ENCODE measurements around the gene BNIP2.
A peak's percentile ranks its signal among the peaks of the same experiment; 100 is the strongest.

BNIP2 gene

DNA sequence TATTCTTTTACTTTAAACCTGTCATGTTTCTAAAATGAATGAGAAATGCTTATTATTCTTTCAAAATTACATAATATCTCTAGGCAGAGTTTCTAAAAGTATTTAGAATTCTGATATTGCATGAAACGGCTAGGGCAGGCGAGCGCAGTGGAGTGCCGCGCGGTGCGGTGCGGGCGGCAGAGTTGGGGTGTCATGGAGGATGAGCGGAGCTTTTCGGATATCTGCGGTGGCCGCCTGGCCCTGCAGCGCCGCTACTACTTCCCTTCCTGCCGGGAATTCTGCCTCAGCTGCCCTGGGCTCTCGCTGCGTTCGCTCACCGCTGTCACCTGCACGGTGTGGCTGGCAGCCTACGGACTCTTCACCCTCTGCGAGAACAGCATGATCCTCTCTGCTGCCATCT lies 12.6 kb downstream of the BNIP2 start:
- TF ChIP-seq POLR2A (IDR thresholded peaks at IDR 0.05; ENCODE audit: low read depth, low read length) (no peak), PAX5 (IDR thresholded peaks at IDR 0.05; ENCODE audit: insufficient read depth, low read length, severe bottlenecking) (no peak), POLR2AphosphoS5 (IDR thresholded peaks at IDR 0.05; ENCODE audit: low read depth, low read length) (no peak), POU2F2 (IDR thresholded peaks at IDR 0.05; ENCODE audit: low read depth, low read length) (no peak), TAF1 (IDR thresholded peaks at IDR 0.05; ENCODE audit: low read depth, low read length) (no peak), SPI1 (IDR thresholded peaks at IDR 0.05; ENCODE audit: low read depth, low read length) (no peak)
- no peak for FAIRE-seq
- DNase-seq (ENCODE audit: insufficient read length, low spot score) = no peak

DNA sequence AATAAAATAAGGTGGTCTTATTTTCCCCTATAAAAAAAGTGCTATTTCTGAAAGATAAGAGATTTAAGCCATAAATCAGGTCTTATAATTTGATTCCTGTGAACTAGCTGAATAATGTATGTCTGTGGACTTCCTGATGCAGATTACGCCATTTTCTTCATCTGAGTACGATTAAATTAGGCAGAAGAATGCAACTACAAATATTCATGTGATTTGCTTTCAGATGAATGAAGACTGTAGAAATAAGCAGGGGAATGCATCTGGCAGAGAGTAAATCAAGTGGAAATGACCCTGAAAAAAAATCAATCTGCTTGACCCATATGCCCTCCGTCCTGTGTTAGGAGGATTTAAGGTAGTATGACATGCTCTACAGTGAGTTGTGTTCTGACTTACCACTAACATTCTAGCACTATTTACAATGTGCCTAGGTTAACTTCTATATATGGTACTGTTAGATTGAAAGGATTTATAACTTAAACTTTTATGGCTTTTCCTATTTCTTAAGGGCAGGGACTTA lies 14.7 kb downstream of the BNIP2 start:
- no peak for TF ChIP-seq PAX5 (IDR thresholded peaks at IDR 0.05; ENCODE audit: insufficient read depth, low read length, severe bottlenecking)
- TF ChIP-seq POU2F2 (IDR thresholded peaks at IDR 0.05; ENCODE audit: low read depth, low read length) = no peak
- TF ChIP-seq POLR2A (IDR thresholded peaks at IDR 0.05; ENCODE audit: low read depth, low read length) = no peak
- no peak for TF ChIP-seq POLR2AphosphoS5 (IDR thresholded peaks at IDR 0.05; ENCODE audit: low read depth, low read length)
- TF ChIP-seq SPI1 (IDR thresholded peaks at IDR 0.05; ENCODE audit: low read depth, low read length) = no peak
- no peak for DNase-seq (ENCODE audit: insufficient read length, low spot score)
- FAIRE-seq = no peak

DNA sequence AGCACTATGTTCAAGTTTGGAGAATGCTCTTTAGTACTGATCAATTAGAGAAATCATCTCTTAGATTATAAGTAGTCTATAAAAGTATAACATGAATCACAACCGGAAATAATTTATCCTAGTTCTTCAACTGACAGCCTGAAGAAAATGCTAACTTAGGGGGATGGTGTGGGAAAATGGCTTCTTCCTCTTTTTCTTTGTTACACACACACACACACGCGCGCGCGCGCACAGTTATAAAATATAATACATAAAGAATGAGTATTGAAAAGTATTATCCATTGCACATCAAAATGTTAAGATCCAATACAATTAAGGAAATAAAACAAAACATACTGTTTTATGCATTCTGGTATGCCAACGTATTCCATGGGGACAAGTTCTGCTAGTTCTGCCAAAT lies 20.6 kb downstream of the BNIP2 start:
- TF ChIP-seq SPI1 (IDR thresholded peaks at IDR 0.05; ENCODE audit: low read depth, low read length) = no peak
- no peak for TF ChIP-seq POLR2A (IDR thresholded peaks at IDR 0.05; ENCODE audit: low read depth, low read length)
- no peak for TF ChIP-seq TAF1 (IDR thresholded peaks at IDR 0.05; ENCODE audit: low read depth, low read length)
- no peak for TF ChIP-seq POLR2AphosphoS5 (IDR thresholded peaks at IDR 0.05; ENCODE audit: low read depth, low read length)
- no peak for TF ChIP-seq PAX5 (IDR thresholded peaks at IDR 0.05; ENCODE audit: insufficient read depth, low read length, severe bottlenecking)
- no peak for TF ChIP-seq POU2F2 (IDR thresholded peaks at IDR 0.05; ENCODE audit: low read depth, low read length)
- no peak for DNase-seq (ENCODE audit: insufficient read length, low spot score)
- FAIRE-seq = no peak

DNA sequence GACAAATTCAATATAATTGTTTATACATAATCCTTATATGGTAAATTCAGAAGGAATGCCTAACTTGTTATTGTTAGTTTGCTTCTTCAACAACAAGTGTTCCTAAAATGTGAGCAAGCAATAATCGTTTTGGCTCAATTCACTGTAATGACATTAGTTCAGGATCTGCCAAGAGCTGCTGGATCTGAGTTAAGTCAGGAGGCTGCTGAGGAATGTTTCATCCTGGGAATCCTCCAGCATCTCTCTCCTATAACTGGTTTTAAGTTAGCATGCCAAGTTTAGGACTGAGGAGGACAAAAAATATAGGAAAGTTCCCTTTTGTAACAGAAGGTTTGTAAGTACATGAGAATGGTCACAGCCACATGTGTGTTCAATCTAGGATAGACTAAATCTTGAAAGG lies 26.9 kb downstream of the BNIP2 start:
- no peak for TF ChIP-seq POLR2A (IDR thresholded peaks at IDR 0.05; ENCODE audit: low read depth, low read length)
- TF ChIP-seq PAX5 (IDR thresholded peaks at IDR 0.05; ENCODE audit: insufficient read depth, low read length, severe bottlenecking) = no peak
- TF ChIP-seq TAF1 (IDR thresholded peaks at IDR 0.05; ENCODE audit: low read depth, low read length) = no peak
- TF ChIP-seq SPI1 (IDR thresholded peaks at IDR 0.05; ENCODE audit: low read depth, low read length) = no peak
- TF ChIP-seq POU2F2 (IDR thresholded peaks at IDR 0.05; ENCODE audit: low read depth, low read length) = no peak
- no peak for FAIRE-seq
- DNase-seq (ENCODE audit: insufficient read length, low spot score) = no peak

DNA sequence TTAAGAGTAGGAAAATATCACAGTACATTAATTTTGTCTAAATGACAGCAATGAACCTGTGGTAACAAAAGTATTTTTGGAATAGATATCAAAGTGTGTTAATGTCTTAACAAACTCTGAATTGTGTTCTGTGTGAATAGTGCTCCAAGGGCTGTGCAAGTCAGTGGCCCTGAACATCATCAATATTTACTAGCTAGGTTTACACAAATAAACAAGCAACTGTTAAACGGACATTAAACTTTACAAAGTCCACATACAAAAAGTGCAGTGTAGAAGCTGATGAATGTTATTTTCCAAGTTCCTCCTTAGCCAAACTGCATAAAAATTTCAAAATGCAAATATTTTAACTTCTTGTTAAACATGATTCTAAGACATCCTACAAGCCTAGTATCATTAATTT lies 29.8 kb downstream of the BNIP2 start:
- FAIRE-seq (no peak), DNase-seq (ENCODE audit: insufficient read length, low spot score) (no peak)
- TF ChIP-seq POLR2A (IDR thresholded peaks at IDR 0.05; ENCODE audit: low read depth, low read length) = no peak
- no peak for TF ChIP-seq PAX5 (IDR thresholded peaks at IDR 0.05; ENCODE audit: insufficient read depth, low read length, severe bottlenecking)
- no peak for TF ChIP-seq POU2F2 (IDR thresholded peaks at IDR 0.05; ENCODE audit: low read depth, low read length)
- TF ChIP-seq POLR2AphosphoS5 (IDR thresholded peaks at IDR 0.05; ENCODE audit: low read depth, low read length) = no peak
- TF ChIP-seq SPI1 (IDR thresholded peaks at IDR 0.05; ENCODE audit: low read depth, low read length) = no peak
- TF ChIP-seq TAF1 (IDR thresholded peaks at IDR 0.05; ENCODE audit: low read depth, low read length) = no peak

DNA sequence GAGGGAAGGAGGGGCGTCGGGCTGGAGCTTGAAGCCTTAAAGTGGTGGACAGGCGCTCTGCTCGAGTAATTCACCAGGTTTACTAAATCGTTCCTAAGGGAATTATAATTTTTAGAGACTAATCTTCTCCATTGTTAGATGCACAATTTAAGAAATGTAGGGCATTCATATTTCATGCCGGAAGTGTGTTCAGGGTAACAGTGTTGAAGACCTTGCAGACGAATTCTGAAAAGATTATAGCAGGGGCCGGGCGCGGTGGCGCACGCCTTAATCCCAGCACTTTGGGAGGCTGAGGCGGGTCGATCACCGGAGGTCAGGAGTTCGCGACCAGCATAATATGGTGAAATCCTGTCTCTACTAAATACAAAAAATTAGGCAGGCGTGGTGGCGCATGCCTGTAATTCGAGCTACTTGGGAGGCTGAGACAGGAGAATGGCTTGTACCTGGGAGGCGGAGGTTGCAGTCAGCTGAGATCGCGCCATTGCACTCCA lies 31.4 kb downstream of the BNIP2 start:
- TF ChIP-seq POLR2AphosphoS5 (IDR thresholded peaks at IDR 0.05; ENCODE audit: low read depth, low read length) (no peak; the same call in 1 of the 2 replicates), PAX5 (IDR thresholded peaks at IDR 0.05; ENCODE audit: insufficient read depth, low read length, severe bottlenecking) (peak; percentile 2)
- no peak for FAIRE-seq

DNA sequence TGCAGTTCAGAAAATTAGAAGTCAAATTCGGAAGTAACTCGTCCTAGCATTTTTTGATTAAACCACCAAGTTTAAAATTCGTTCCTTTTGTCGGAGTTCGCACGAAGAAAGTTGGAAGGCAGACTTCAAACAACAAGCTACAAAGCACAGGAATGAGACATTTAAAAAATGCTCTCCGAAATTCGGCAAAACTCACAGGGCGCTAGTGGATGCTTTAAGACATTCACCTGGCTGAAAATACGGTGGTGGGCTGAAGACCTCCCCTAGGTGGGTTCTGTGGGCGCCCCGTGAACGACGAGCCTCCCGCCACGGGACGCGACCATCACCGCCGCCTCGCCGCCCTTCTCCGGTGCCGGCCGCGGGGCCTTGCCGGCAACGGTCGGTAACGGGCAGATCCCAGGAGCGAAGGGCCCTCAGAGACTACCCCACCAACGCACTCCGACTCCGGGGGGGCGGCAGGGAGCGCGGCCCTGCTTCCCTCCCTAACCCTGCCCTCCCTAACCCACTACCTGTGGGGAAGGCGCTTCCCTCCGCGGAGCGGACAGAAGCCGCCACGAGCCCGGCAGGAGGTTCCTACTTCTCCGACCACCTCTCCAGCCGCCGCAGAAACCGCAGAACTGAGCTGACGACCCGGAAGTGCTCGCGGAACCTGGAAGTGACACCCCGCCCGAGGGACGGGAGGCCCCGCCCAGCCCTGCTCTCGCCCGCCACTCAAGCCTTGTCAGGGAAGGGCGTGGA lies 32.1 kb downstream of the BNIP2 start, which contains the start of gene GTF2A2:
GTF2A2 (minus strand) TSS at position 619 of the 738 bp plus-strand sequence. CDS start 5,238 bp downstream, outside the sequence.
- peak; percentile 85 for DNase-seq (ENCODE audit: insufficient read length, low spot score)
- TF ChIP-seq POLR2AphosphoS5 (IDR thresholded peaks at IDR 0.05; ENCODE audit: low read depth, low read length) = peak; percentile 82
- TF ChIP-seq POLR2A (IDR thresholded peaks at IDR 0.05; ENCODE audit: low read depth, low read length) = peak; percentile 77
- TF ChIP-seq TAF1 (IDR thresholded peaks at IDR 0.05; ENCODE audit: low read depth, low read length) = peak; percentile 64
- no peak for TF ChIP-seq PAX5 (IDR thresholded peaks at IDR 0.05; ENCODE audit: insufficient read depth, low read length, severe bottlenecking)
- TF ChIP-seq SPI1 (IDR thresholded peaks at IDR 0.05; ENCODE audit: low read depth, low read length) = peak; percentile 36; the same call in 1 of the 2 replicates
- no peak for TF ChIP-seq POU2F2 (IDR thresholded peaks at IDR 0.05; ENCODE audit: low read depth, low read length)
- FAIRE-seq = peak; percentile 97

More for the DNA sequence above, 31.4 kb downstream of the BNIP2 start:
- no peak for DNase-seq (ENCODE audit: insufficient read length, low spot score)

DNA sequence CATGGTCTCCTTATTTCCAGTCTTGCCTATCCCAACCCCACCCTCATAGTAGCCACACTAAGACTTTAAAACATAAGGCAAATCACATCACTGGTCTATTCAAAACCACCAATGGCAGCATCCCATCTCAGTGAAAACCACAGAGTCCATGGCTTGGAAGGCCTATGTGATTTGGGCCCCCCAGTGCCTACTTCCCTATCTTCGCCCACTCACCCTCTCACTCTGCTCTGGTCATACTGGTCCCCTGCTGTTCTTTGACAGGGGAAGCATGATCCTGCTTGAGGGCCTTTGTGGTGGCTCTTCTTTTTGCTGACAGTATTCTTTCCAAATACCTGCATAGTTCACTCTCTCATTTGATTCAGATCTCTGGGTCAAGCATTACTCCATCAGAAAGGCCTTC lies 35.1 kb downstream of the BNIP2 start:
- TF ChIP-seq PAX5 (IDR thresholded peaks at IDR 0.05; ENCODE audit: insufficient read depth, low read length, severe bottlenecking) (no peak), POU2F2 (IDR thresholded peaks at IDR 0.05; ENCODE audit: low read depth, low read length) (no peak), TAF1 (IDR thresholded peaks at IDR 0.05; ENCODE audit: low read depth, low read length) (no peak), POLR2AphosphoS5 (IDR thresholded peaks at IDR 0.05; ENCODE audit: low read depth, low read length) (no peak), POLR2A (IDR thresholded peaks at IDR 0.05; ENCODE audit: low read depth, low read length) (no peak), SPI1 (IDR thresholded peaks at IDR 0.05; ENCODE audit: low read depth, low read length) (no peak)
- FAIRE-seq = no peak
- no peak for DNase-seq (ENCODE audit: insufficient read length, low spot score)

DNA sequence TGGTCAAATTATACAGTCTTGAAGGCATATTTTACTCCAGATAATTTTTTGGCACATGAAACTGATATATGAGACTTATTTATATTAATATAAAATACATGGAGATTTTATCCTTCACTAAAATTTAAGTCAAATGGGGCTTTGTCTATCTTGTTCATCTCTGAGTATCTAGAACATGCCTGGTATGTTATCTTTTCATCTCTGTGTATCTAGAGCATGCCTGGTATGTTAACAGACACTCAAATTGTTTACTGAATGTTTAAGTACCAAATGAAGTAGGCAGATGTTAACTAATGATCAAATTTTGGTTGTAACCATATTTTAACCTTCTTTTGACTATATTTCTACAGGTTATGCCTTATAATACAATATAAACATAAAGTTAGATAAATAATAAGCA lies 39.5 kb downstream of the BNIP2 start:
- FAIRE-seq = no peak
- TF ChIP-seq POLR2AphosphoS5 (IDR thresholded peaks at IDR 0.05; ENCODE audit: low read depth, low read length) (no peak), PAX5 (IDR thresholded peaks at IDR 0.05; ENCODE audit: insufficient read depth, low read length, severe bottlenecking) (no peak), POU2F2 (IDR thresholded peaks at IDR 0.05; ENCODE audit: low read depth, low read length) (no peak), TAF1 (IDR thresholded peaks at IDR 0.05; ENCODE audit: low read depth, low read length) (no peak), POLR2A (IDR thresholded peaks at IDR 0.05; ENCODE audit: low read depth, low read length) (no peak), SPI1 (IDR thresholded peaks at IDR 0.05; ENCODE audit: low read depth, low read length) (no peak)
- DNase-seq (ENCODE audit: insufficient read length, low spot score) = no peak

Data from GM12891 (cell line).